Adipocyte (in vitro differentiated cells): ENCODE data around the gene OR2AJ1.

Source experiments
- DNase-seq: peaks from one replicate; pipeline ENCODE4 v3.0.0-alpha.2; 2015; ENCODE audit warnings: low read depth
- H3K27me3 ChIP-seq: replicated peaks from 2 replicates; pipeline ENCODE4 v1.7.0; 2013; ENCODE audit warnings: mild to moderate bottlenecking, low read length, moderate library complexity; ENCODE audit not compliant: control insufficient read depth, insufficient read depth
- H3K36me3 ChIP-seq: 2 replicates; pipeline ENCODE4 v1.7.0; 2013; ENCODE audit warnings: low read length, mild to moderate bottlenecking, moderate library complexity; ENCODE audit not compliant: control insufficient read depth, insufficient read depth, severe bottlenecking
- H3K4me1 ChIP-seq: 2 replicates; pipeline ENCODE4 v1.7.0; 2013; ENCODE audit warnings: mild to moderate bottlenecking, low read length, moderate library complexity; ENCODE audit not compliant: control insufficient read depth, insufficient read depth
- H3K4me3 ChIP-seq: 2 replicates; pipeline ENCODE4 v1.7.0; 2013; ENCODE audit warnings: mild to moderate bottlenecking, low read length, moderate library complexity
- H3K9ac ChIP-seq: 2 replicates; pipeline ENCODE4 v1.7.0; 2013; ENCODE audit warnings: mild to moderate bottlenecking, low read length, moderate library complexity
- H3K9me3 ChIP-seq: 2 replicates; pipeline ENCODE4 v1.7.0; 2013; ENCODE audit warnings: mild to moderate bottlenecking, low read length, moderate library complexity; ENCODE audit not compliant: control insufficient read depth

The OR2AJ1 gene

GRCh38 chr1:247962911-247963588, 38.4 kb downstream of the OR2AJ1 start:
- Histone ChIP-seq H3K4me3 (no peak overlapping the region), H3K36me3 (no peaks in the 10 kb centered on the region), H3K9ac (no peak overlapping the region), H3K9me3 (no peaks in the 10 kb centered on the region), H3K27me3 (no peaks in the 10 kb centered on the region), H3K4me1 (no peaks in the 10 kb centered on the region)
- DNase-seq, result no peak

GRCh38 chr1:247964933-247965332, 40.2 kb downstream of the OR2AJ1 start, which contains the start of gene OR2AK2:
Gene OR2AK2 (plus strand): TSS chr1:247965233. CDS start chr1:247965377, 144 bp downstream.
- H3K9me3 ChIP-seq, result no peaks in the 10 kb centered on the region
- H3K36me3 ChIP-seq, result no peaks in the 10 kb centered on the region
- DNase-seq, result no peak
- H3K9ac ChIP-seq, result no peak within 1 kb of the TSS
- H3K4me1 ChIP-seq, result no peaks in the 10 kb centered on the region
- H3K27me3 ChIP-seq, result no peaks in the 10 kb centered on the region
- no peak within 1 kb of the TSS for H3K4me3 ChIP-seq

GRCh38 chr1:247966532-247967204, 42.0 kb downstream of the OR2AJ1 start:
- H3K9me3 ChIP-seq, result no peaks in the 10 kb centered on the region
- DNase-seq, result no peak
- H3K36me3 ChIP-seq, result no peaks in the 10 kb centered on the region
- H3K4me3 ChIP-seq, result no peak overlapping the region
- no peaks in the 10 kb centered on the region for H3K4me1 ChIP-seq
- H3K27me3 ChIP-seq, result no peaks in the 10 kb centered on the region
- H3K9ac ChIP-seq, result no peak overlapping the region
